CD4-positive, alpha-beta T cell (primary cell): Measurements from ENCODE around the gene CLEC14A. TPM values are rescaled to one million over a fixed set of nuclear protein-coding genes. Genes with fewer than 3 reads are reported as not detected.
A peak's percentile ranks its signal among the peaks of the same experiment; 100 is the strongest.

ENCODE experiments used
- ATAC-seq: fragments of 200-7000 bp; cut with Tn5 transposase; one replicate; pipeline ENCODE4 v1.10.0; 2022; ENCODE audit warnings: mild to moderate bottlenecking; ENCODE audit not compliant: poor library complexity
- CTCF ChIA-PET: fragments of 350-600 bp; sonication (Branson Sonifier 250); formaldehyde crosslinking; loops from one replicate; lab custom pipeline; 2021; ENCODE audit warnings: antibody characterized with exemption, inconsistent platforms; lab: Charles Lee
- POLR2A ChIA-PET: fragments of 350-600 bp; sonication (Branson Sonifier 250); formaldehyde crosslinking; loops from one replicate; lab custom pipeline; 2021; ENCODE audit warnings: antibody characterized with exemption, inconsistent platforms; lab: Charles Lee
- DNase-seq, 14 experiments: peaks; one replicate each; pipeline ENCODE4 v3.0.0-alpha.2; 2013 to 2020; ENCODE audit warnings: mixed read lengths in 2 of 14
- H3K27ac ChIP-seq, 2 donors: one replicate each; pipeline versions ENCODE4 v1.5.1 to v1.7.0; 2013; ENCODE audit warnings: low read length in 2 of 2, low read depth in 1 of 2, mild to moderate bottlenecking in 1 of 2
- H3K27me3 ChIP-seq, 2 experiments: 1 replicate in 1 of 2; 2 replicates in 1 of 2; pipeline versions ENCODE4 v1.6.1 to v1.7.0; 2013; ENCODE audit warnings: low read length in 2 of 2, control low read depth in 1 of 2, mild to moderate bottlenecking in 1 of 2, moderate library complexity in 1 of 2; ENCODE audit not compliant: insufficient read depth in 2 of 2, control insufficient read depth in 1 of 2
- H3K36me3 ChIP-seq: one replicate; pipeline ENCODE4 v1.6.1; 2013; ENCODE audit warnings: low read length, control low read depth; ENCODE audit not compliant: insufficient read depth
- H3K4me1 ChIP-seq: one replicate; pipeline ENCODE4 v1.6.1; 2013; ENCODE audit warnings: low read length, control low read depth; ENCODE audit not compliant: insufficient read depth
- H3K4me3 ChIP-seq: one replicate; pipeline ENCODE4 v1.5.1; 2013; ENCODE audit warnings: mild to moderate bottlenecking, low read length, moderate library complexity
- H3K9me3 ChIP-seq, 2 experiments: 1 replicate in 1 of 2; 2 replicates in 1 of 2; pipeline versions ENCODE4 v1.6.1 to v1.7.0; 2013; ENCODE audit warnings: low read length in 2 of 2, mild to moderate bottlenecking in 2 of 2, control low read depth in 1 of 2, moderate library complexity in 1 of 2; ENCODE audit not compliant: control insufficient read depth in 1 of 2, insufficient read depth in 1 of 2
- H3K27ac Mint-ChIP-seq: one replicate; pipeline ENCODE4 v1.8.0; 2020; ENCODE audit warnings: mixed read lengths
- H3K27me3 Mint-ChIP-seq: one replicate; pipeline ENCODE4 v1.8.0; 2021; ENCODE audit warnings: mixed read lengths
- H3K36me3 Mint-ChIP-seq: one replicate; pipeline ENCODE4 v1.8.0; 2021; ENCODE audit warnings: low read depth, mixed read lengths
- H3K4me1 Mint-ChIP-seq: one replicate; pipeline ENCODE4 v1.8.0; 2021; ENCODE audit warnings: low read depth, mixed read lengths
- H3K4me3 Mint-ChIP-seq: one replicate; pipeline ENCODE4 v1.8.0; 2020; ENCODE audit warnings: mild to moderate bottlenecking, mixed read lengths
- H3K9me3 Mint-ChIP-seq: one replicate; pipeline ENCODE4 v1.8.0; 2020; ENCODE audit warnings: mixed read lengths
- intact Hi-C, 2 experiments: fragments of 100-400 bp; cut with DNase I in 1 of 2; cut with micrococcal nuclease in 1 of 2; formaldehyde crosslinking; loops; one replicate each; pipeline versions ENCODE4 v1.15.1 to v1.9.0; 2023 to 2025; cut with DNase I, micrococcal nuclease
- total RNA-seq, 174 experiments: library from RNA in 2 of 174; stranded (reverse) in 2 of 174; gene quantifications; one replicate each; pipeline ENCODE4 v1.2.3 and lab custom pipeline; 2021 to 2026
- TF ChIP-seq, protein P1 (sequence below): fragments of 200-600 bp; IDR thresholded peaks from one replicate; pipeline ENCODE4 v1.8.0; 2022; ENCODE audit warnings: antibody characterized with exemption, mild to moderate bottlenecking

Gene CLEC14A
- total RNA-seq, 2 experiments from 2014 or later = not detected

DNA sequence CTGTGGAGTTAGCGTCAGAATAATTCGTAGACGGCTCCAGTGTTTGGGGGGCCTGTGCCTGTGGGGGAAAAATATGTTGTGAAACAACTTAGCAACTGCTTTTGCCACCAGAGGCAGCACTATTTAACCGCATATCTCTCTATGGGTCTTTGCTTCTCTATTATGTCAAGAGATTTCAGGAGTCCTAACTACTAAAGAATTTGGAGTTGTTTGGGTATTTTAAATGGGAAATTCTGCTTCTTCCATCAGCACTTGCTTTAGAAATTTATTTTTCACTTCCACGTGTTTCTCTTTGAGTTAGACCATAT lies 594 bp upstream of the CLEC14A start:
- CTCF ChIA-PET = no interaction called here
- H3K27me3 ChIP-seq = peaks cover 27 to 30% of the 10 kb centered on the region in 2 experiments
- H3K27me3 Mint-ChIP-seq = peaks cover 48% of the 10 kb centered on the region
- no peak overlapping the region for H3K4me3 ChIP-seq
- no peak overlapping the region for H3K27ac Mint-ChIP-seq
- no peaks in the 10 kb centered on the region for H3K36me3 ChIP-seq
- H3K4me1 ChIP-seq = peaks cover 19% of the 10 kb centered on the region
- peak overlapping the region; percentile 58 for H3K4me3 Mint-ChIP-seq
- intact Hi-C loops = no loop called here
- H3K9me3 ChIP-seq = peaks cover 0 to 11% of the 10 kb centered on the region in 2 experiments
- no peak for ATAC-seq
- peaks cover 7% of the 10 kb centered on the region for H3K4me1 Mint-ChIP-seq
- no peaks in the 10 kb centered on the region for H3K9me3 Mint-ChIP-seq
- DNase-seq = no peak
- H3K27ac ChIP-seq = no peak overlapping the region
- H3K36me3 Mint-ChIP-seq = no peaks in the 10 kb centered on the region
- POLR2A ChIA-PET = no interaction called here
- TF ChIP-seq, protein P1, sequence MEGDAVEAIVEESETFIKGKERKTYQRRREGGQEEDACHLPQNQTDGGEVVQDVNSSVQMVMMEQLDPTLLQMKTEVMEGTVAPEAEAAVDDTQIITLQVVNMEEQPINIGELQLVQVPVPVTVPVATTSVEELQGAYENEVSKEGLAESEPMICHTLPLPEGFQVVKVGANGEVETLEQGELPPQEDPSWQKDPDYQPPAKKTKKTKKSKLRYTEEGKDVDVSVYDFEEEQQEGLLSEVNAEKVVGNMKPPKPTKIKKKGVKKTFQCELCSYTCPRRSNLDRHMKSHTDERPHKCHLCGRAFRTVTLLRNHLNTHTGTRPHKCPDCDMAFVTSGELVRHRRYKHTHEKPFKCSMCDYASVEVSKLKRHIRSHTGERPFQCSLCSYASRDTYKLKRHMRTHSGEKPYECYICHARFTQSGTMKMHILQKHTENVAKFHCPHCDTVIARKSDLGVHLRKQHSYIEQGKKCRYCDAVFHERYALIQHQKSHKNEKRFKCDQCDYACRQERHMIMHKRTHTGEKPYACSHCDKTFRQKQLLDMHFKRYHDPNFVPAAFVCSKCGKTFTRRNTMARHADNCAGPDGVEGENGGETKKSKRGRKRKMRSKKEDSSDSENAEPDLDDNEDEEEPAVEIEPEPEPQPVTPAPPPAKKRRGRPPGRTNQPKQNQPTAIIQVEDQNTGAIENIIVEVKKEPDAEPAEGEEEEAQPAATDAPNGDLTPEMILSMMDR = no peak

DNA sequence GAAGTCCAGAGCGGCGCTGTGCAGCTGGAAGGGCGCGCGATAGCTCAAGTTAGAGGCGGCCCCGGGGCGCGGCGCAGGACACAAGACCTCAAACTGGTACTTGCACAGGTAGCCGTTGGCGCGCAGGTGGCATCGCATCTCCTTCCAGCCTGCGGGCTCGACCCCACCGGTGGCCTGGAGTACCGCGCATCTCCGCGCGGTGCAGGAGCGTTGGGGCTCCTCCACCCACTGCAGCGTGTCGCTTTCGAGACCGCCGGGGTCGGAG lies 553 bp downstream of the CLEC14A start:
- ATAC-seq = no peak

DNA sequence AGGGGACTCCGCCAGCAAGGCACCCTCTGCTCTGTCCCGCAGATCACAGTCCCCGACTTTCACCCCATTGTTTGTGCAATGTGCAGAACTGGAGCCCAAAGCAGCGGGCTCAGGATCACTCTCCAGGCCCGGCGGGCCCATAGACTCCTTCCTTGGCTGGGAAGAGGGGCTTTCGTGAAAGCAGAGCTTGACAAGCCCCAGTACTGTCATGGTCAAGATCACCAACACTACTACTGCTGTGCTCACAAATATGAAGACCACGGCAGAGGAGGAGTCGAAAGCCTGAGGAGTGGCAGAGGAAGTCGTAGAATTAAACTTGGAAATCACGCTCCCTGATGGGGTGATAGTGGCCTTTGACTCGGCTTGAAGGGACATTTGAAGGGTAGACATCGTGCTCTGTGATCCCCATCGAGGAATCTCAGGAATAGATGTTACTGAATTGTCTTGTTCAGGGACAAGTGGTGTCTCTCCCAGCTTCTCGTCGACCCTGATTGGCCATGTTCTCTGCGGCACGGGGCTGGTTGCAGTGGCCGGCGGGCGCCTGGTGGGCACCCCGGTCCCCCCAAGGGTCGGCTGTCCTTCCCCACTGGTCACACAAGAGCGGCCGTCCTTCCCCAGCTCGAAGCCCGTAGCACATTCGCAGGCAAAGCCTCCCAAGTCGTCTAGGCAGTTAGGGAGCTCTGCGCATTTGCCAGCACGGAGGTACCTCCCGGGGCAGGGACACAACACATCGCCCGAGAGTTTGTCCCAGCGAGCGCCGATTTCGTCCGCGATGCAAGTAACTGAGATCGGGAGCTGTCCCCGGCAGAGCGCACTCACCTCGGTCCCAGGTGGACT lies 1.1 kb downstream of the CLEC14A start:
- POLR2A ChIA-PET = no interaction called here
- no peaks in the 10 kb centered on the region for H3K36me3 Mint-ChIP-seq
- intact Hi-C loops = no loop called here
- TF ChIP-seq, protein P1 = no peak
- H3K4me3 ChIP-seq = peak overlapping the region; percentile 12
- ATAC-seq (no peak), DNase-seq (no peak)
- no peak overlapping the region for H3K27ac ChIP-seq
- CTCF ChIA-PET = no interaction called here
- H3K4me1 ChIP-seq = peaks cover 19% of the 10 kb centered on the region
- no peaks in the 10 kb centered on the region for H3K36me3 ChIP-seq
- H3K27ac Mint-ChIP-seq = no peak overlapping the region
- peaks cover 7% of the 10 kb centered on the region for H3K4me1 Mint-ChIP-seq
- peaks cover 0 to 11% of the 10 kb centered on the region in 2 experiments for H3K9me3 ChIP-seq
- H3K27me3 Mint-ChIP-seq = peaks cover 49% of the 10 kb centered on the region
- peaks cover 27 to 30% of the 10 kb centered on the region in 2 experiments for H3K27me3 ChIP-seq
- no peaks in the 10 kb centered on the region for H3K9me3 Mint-ChIP-seq
- H3K4me3 Mint-ChIP-seq = no peak overlapping the region

More for the DNA sequence above, 553 bp downstream of the CLEC14A start:
- ChIA-PET CTCF (no interaction called here), POLR2A (no interaction called here)
- H3K9me3 ChIP-seq = peaks cover 0 to 11% of the 10 kb centered on the region in 2 experiments
- DNase-seq = peak in 3 of 14 experiments; percentile 1 to 31 (median 1)
- H3K4me1 Mint-ChIP-seq = peaks cover 7% of the 10 kb centered on the region
- H3K36me3 ChIP-seq = no peaks in the 10 kb centered on the region
- no peak overlapping the region for H3K27ac Mint-ChIP-seq
- TF ChIP-seq, protein P1 = no peak
- H3K4me3 ChIP-seq = peak overlapping the region; percentile 12
- intact Hi-C loops = no loop called here
- H3K27me3 ChIP-seq = peaks cover 27 to 30% of the 10 kb centered on the region in 2 experiments
- no peak overlapping the region for H3K27ac ChIP-seq
- H3K4me1 ChIP-seq = peaks cover 19% of the 10 kb centered on the region
- no peaks in the 10 kb centered on the region for H3K9me3 Mint-ChIP-seq
- H3K27me3 Mint-ChIP-seq = peaks cover 49% of the 10 kb centered on the region
- no peak overlapping the region for H3K4me3 Mint-ChIP-seq
- no peaks in the 10 kb centered on the region for H3K36me3 Mint-ChIP-seq
